Measurements from ENCODE around the gene UBE2O. TPM values are rescaled to one million over a fixed set of nuclear protein-coding genes. Genes with fewer than 3 reads are reported as not detected.
A peak's percentile ranks its signal among the peaks of the same experiment; 100 is the strongest.

UBE2O gene
- total RNA-seq, 3 donors from 2014 or later: 16.2 to 25.0 (median 19.0) TPM

DNA sequence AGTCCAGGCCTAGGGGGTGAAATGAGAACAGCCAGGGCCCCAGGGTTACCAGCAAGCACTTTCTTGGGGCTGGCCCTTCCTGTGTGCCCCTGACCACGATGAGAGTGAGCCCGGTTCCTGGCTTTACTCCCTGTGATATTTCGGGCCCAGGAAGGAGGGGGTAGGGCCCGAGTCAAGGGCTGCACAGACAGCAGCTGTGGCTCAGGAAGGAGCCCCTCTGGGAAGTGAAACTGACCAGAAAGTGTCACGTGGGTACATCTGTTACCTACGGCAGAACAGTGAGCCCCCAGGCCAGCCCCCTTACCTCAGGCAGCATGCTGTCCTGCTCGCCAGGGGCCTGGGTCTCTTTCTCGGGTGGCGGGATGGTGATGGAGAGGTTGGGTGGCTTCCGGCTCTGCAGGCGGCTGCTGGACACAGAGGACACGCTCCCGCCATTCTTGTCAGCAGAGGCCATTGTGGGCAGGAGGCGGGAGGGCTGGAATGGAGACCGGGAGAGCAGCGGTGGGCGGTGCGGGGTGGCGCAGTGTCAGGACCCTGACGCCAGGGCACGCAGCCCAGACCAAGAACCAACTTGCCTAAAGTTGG, 28.2 kb upstream of the UBE2O start:
- no peaks in the 10 kb centered on the region for H3K4me1 ChIP-seq (ENCODE audit: low read depth)
- ATAC-seq: peak; percentile 69
- H3K36me3 ChIP-seq (ENCODE audit: low read depth): no peaks in the 10 kb centered on the region
- DNase-seq: peak in 1 of 3 donors; percentile 67
- H3K9me3 ChIP-seq: no peaks in the 10 kb centered on the region
- TF ChIP-seq, protein P1, sequence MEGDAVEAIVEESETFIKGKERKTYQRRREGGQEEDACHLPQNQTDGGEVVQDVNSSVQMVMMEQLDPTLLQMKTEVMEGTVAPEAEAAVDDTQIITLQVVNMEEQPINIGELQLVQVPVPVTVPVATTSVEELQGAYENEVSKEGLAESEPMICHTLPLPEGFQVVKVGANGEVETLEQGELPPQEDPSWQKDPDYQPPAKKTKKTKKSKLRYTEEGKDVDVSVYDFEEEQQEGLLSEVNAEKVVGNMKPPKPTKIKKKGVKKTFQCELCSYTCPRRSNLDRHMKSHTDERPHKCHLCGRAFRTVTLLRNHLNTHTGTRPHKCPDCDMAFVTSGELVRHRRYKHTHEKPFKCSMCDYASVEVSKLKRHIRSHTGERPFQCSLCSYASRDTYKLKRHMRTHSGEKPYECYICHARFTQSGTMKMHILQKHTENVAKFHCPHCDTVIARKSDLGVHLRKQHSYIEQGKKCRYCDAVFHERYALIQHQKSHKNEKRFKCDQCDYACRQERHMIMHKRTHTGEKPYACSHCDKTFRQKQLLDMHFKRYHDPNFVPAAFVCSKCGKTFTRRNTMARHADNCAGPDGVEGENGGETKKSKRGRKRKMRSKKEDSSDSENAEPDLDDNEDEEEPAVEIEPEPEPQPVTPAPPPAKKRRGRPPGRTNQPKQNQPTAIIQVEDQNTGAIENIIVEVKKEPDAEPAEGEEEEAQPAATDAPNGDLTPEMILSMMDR (IDR thresholded peaks at IDR 0.05): no peak
- H3K4me3 ChIP-seq: no peak overlapping the region
- intact Hi-C loops (cut with DNase I, micrococcal nuclease): no loop called here

DNA sequence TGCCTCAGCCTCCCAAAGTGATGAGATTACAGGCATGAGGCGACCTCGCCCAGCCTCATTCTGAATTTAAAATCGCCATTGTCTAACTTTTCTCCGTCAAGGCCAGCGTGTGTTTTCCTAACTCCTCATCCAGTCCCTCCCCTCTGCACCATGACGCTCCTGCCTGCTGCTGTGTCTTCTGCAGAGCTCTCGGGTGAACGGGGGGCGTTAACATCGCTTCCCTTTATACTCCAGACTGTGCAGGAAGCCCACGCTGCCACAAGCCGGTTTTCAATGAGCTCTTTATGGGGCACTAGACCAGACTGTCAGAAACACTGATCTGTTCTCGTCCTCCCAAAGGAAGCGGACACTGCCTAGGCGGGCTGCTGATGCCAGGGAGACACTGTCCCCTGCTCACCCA, 27.7 kb upstream of the UBE2O start:
- ATAC-seq (peak; percentile 27), DNase-seq (peak in 1 of 3 donors; percentile 45)
- Histone ChIP-seq H3K4me3 (no peak overlapping the region), H3K36me3 (ENCODE audit: low read depth) (no peaks in the 10 kb centered on the region), H3K4me1 (ENCODE audit: low read depth) (no peaks in the 10 kb centered on the region), H3K9me3 (no peaks in the 10 kb centered on the region)
- TF ChIP-seq, protein P1 (IDR thresholded peaks at IDR 0.05): no peak
- intact Hi-C loops (cut with DNase I, micrococcal nuclease): no loop called here

DNA sequence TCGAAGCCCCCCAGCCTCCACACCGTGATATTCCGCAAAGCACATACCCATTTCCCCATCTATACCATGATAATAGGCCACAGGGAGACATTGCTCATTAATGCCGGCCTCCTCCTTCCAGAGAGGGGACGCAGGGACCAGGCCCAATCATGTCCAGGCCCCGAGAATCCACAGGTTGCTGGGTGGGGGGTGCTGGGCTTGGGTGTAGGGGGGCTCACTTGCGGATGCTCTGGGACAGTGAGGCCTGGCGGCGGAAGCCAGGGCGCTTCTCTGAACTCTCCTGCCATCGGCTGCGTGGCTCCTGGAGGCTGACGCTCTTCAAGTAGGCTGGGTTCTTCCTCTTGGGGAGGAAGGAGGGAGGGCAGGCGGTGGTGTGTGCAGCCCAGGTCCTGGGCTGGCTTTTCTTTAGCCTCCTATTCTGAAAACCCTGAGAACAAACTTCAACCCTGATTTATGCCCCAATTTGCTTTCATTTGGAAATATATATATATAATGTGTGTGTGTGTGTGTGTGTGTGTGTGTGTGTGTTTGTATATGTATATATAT, 26.6 kb upstream of the UBE2O start:
- TF ChIP-seq, protein P1 (IDR thresholded peaks at IDR 0.05): no peak
- no peak for DNase-seq
- Histone ChIP-seq H3K9me3 (no peaks in the 10 kb centered on the region), H3K4me1 (ENCODE audit: low read depth) (no peaks in the 10 kb centered on the region), H3K36me3 (ENCODE audit: low read depth) (no peaks in the 10 kb centered on the region), H3K4me3 (no peak overlapping the region)
- no peak for ATAC-seq
- intact Hi-C loops (cut with DNase I, micrococcal nuclease): no loop called here

DNA sequence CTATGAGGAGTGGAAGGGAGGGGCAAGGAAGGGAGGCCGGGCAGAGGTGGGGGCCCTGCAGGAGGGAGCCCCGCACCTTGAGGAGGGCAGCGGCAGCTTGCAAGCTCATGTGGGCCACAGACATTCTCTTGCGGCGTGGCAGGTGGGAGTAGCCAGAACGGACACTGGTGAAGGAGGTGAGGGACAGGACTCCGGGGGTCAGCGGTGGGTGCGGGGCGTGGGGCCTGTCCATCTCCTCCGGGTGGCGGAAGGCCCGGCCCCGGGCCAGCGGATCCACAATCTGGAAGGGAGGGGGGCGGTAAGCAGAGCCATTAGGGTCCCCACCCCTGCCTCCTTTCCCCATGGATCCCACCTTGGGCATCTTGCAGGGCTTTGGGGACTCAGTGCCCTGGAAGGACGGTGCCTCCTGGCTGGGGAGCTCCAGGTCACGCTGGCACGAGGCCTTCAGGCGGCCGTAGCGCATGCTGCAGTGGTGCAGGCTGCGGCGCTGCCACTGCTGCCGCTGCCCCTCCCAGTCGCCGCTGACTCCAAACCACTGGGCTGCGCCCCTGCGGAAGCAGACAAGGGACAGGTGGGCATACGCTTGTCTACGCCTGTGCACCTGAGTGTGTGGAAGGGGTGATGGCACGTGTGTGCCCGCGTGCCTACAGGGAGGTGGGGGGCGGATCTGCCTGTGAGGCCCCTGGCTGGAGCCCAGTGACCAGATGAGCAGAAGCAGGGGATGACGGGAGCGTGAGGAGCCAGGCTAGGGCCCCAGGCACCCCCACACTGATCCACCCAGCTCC, 26.0 kb upstream of the UBE2O start:
- no peaks in the 10 kb centered on the region for H3K4me1 ChIP-seq (ENCODE audit: low read depth)
- H3K9me3 ChIP-seq: no peaks in the 10 kb centered on the region
- intact Hi-C loops (cut with DNase I, micrococcal nuclease): no loop called here
- no peak for ATAC-seq
- DNase-seq: no peak
- TF ChIP-seq, protein P1 (IDR thresholded peaks at IDR 0.05): no peak
- no peaks in the 10 kb centered on the region for H3K36me3 ChIP-seq (ENCODE audit: low read depth)
- H3K4me3 ChIP-seq: no peak overlapping the region

DNA sequence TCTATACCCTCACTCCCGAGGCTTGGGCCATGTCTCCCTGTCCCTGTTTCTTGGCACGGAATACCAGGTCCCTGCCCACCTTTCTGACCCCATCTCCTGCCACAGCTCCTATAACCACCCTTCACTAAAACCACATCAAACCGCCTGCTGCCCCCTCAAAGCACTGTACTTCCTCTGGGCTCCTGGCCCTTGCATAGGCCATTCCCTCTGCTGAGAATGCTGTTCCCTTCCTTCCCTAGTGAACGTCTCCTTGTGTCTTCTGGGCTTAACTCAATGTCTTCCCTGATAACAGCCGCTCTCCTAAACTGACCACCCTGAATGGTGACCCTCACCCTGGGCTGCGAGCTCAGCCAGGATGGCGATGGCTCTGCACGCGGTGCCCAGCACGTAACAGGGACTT, 25.1 kb upstream of the UBE2O start:
- ATAC-seq (no peak), DNase-seq (no peak)
- TF ChIP-seq, protein P1 (IDR thresholded peaks at IDR 0.05): no peak
- no peak overlapping the region for H3K4me3 ChIP-seq
- no peaks in the 10 kb centered on the region for H3K9me3 ChIP-seq
- no peaks in the 10 kb centered on the region for H3K4me1 ChIP-seq (ENCODE audit: low read depth)
- no peaks in the 10 kb centered on the region for H3K36me3 ChIP-seq (ENCODE audit: low read depth)
- intact Hi-C loops (cut with DNase I, micrococcal nuclease): no loop called here
